Right lobe of liver (tissue), 4 donors: Measurements from ENCODE around the gene HPS1.

Experiments
- CTCF ChIP-seq, 4 donors: fragments of 200-600 bp in 3 of 4; fragments of 450-650 bp in 1 of 4; IDR thresholded peaks; one replicate each; pipeline versions ENCODE4 v1.5.1 to v1.8.0; 2016 to 2022; ENCODE audit warnings: antibody characterized with exemption in 4 of 4, mild to moderate bottlenecking in 2 of 4
- POLR2A ChIP-seq: fragments of 450-650 bp; IDR thresholded peaks from one replicate; pipeline ENCODE4 v1.6.1; 2017; ENCODE audit warnings: antibody characterized with exemption, mild to moderate bottlenecking
- donor health status: DM: no; HTN: no; CAD: no.
- donor health status: DM: no; HTN: no; CAD: no.
- donor health status: DM: no; HTN: yes; CAD: no.

GRCh38 chr10:98388101-98388655 lies 58.6 kb downstream of the HPS1 start:
- TF ChIP-seq CTCF (IDR thresholded peaks at IDR 0.05), result no peak
- no peak for TF ChIP-seq POLR2A
